NCI-H1417 treated with DMSO at 0.1 percent for 48 hours (cell line): ENCODE data around the gene TRAF7.

Source experiments
- DNase-seq: peaks from one replicate; lab custom pipeline; 2025; lab: John Stamatoyannopoulos, UW

TRAF7 gene

DNA sequence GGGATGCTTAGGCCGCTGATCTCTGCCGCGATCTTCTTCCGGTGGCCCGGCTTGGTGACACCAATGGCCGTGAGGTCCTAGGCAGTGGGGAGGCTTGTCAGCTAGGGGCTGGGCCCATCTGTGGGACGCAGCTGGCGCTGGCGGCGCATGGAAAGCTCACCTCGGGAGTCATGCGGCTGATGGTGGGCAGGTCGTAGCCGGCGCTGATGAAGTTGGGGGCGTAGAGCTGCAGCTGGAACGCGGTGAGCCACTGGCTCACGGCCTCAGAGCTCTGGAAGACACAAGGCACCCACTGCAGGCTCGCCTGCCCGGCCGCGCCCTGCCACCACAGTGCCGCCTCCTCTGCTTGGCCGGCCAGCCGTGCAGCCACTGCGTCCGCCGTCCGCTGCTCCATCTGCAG, 28.1 kb downstream of the TRAF7 start:
- DNase-seq = no peak

DNA sequence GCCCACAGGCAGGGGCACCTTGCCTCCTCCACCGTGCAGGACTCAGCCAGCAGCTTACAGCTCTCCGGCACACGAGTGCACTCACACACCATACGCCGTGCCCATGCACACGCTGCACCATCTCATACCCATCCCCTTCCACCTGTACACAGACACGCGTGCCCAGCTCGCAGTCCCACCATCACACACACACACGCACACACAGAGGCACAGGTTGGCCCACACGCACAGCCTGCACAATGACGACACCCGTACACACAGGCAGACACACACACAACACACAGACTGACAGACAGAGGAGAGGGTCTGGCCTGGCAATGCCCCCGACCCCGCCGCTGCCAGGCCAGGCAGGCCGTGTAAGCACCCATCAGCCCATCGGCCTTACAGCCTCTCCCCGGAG, 28.8 kb downstream of the TRAF7 start:
- DNase-seq = no peak

DNA sequence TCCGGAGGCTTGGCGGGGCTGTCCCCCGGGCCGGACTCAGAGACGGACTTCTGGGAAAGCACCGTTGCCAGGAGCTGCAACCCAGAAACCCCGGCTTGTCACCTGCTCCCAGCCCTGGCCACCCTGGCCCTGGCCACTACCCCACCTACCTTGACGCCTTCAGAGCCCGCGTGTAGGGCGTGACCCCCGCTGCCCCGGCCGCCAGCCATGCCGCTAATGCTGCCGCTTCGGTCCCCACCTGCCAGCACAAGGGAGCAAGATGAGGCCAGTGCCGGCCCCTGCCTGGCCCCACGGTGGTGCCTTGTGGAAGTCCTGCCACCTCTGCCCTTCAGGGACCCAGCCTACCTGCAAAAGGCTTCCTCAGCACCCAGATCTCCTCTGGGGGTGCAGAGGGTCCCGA, 29.4 kb downstream of the TRAF7 start:
- DNase-seq = no peak

DNA sequence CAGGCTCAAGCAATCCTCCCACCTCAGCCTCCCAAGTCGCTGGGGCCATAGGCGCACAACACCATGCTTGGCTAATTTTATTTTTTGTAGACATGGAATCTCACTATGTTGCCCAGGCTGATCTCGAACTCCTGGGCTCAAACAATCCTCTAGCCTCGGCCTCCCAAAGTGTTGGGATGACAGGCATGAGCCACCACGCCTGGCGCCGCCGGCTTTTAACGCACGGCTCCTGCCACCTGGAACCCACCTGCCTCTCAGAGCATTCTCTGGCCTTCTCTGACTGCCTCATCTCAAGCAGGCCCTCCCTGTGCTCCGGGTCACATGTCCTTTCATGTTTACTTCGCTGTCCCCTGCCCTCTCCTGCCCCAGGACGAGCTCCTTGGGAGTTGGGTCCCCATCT, 30.5 kb downstream of the TRAF7 start:
- no peak for DNase-seq

DNA sequence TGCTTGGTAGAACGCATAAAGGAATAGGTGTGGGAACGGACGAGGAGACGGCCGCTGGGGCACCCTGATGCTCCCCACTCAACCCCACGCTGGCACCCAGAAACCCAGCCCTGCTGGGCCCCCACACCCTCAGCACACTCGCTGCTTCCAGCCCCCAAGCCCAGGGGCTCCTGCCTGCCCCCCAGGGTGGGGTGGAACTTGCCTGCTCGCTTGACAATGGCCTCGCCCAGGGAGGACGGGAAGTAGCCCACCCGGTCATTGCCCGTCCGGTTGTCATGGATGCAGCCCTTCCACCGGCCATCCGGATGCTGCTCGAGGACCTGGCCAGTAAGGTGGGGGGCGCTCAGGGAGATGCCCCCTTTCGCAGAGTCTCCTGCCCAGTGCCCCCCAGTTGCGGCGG, 30.9 kb downstream of the TRAF7 start:
- DNase-seq = no peak

DNA sequence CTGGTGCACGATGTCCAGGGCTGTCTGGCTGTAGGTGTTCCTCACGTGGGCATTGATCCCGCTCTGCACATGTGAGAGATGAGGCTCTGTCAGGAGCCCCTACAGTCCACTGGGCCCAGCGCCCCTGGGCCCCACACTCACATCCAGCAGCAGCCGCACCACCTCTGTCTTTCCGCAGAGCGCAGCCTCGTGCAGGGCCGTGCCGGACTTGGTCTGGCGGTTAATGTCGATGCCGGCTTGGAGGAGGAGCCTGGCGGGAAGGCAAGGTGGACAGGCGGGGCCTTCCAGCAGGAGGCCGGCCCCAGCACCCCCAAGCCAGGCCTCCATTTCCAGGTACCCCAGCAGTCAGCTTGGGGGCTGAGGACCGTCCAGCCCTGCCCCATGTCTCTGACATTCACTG, 31.6 kb downstream of the TRAF7 start:
- no peak for DNase-seq

DNA sequence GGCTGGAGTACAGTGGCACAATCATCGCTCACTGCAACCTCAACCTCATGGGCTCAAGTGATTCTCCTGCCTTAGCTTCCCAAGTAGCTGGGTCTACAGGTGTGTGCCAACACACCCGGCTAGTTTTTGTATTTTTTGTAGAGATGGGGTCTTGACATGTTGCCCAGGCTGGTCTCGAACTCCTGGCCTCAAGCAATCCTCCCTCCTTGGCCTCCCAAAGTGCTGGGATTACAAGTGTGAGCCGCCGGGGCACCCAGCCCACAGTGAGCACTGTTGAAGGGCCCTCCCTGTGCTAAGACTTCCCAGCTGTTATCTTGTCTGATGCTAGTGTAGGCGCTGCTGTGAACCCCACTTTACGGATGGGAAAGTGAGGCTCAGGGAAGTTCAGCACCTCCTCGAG, 32.8 kb downstream of the TRAF7 start:
- DNase-seq = no peak

DNA sequence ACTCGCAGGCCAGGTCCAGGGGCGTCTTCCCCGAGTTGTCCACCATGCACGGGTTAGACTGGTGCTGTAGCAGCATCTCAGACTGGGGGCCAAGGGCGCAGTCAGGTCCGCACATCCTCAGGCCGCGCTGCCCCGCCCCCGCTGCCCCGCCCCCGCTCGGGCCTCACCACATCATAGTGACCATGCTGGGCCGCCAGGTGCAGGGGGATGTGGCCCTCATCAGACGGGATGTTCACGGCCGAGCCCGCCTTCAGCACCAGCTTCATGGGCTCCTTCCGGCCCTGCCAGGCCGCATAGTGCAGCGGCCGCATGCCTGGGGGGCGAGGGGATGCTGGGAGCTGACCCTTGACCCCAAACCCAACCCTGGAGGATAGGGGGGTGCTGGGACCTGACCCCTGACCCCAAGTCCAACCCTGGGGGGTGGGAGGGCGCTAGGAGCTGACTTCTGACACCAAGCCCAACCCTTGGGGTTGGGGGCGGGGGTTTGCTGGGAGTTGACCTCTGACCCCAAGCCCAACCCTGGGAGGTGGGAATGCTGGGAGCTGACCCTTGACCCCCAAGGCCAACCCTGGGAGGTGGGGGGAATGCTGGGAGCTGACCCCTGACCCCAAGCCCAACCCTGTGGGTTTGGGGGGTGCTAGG, 33.8 kb downstream of the TRAF7 start:
- no peak for DNase-seq

DNA sequence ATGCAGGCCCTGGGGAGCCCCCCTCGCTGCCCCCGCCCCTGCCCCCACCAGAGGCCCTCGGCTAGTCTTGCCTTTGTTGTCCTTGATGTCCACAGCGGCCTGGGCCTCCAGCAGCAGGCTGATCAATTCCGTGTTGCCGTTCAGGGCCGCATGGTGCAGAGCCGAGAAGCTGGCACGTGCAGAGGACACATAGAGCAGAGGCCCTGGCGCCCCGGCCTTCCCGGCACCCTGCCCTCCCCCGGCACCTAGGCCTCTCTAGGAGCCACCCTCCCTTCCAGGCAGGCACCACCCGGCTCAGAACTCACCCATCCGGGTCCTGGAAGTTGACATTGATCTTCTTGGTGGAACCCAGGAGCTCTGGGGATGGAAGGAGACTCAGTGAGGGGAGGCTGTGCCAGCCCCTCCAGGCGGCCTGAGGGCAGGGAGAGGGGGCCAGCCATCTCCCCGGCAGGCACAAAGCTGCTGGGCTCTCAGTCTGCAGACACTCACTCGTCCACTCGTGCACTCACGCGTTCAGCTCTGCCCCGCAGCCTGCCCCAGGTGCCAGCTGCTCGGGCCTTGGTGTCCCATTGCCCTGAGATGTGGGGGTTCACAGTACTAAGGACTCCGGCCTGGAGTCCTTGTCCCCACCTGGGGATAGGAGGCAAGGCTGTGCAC, 34.5 kb downstream of the TRAF7 start:
- DNase-seq = no peak

DNA sequence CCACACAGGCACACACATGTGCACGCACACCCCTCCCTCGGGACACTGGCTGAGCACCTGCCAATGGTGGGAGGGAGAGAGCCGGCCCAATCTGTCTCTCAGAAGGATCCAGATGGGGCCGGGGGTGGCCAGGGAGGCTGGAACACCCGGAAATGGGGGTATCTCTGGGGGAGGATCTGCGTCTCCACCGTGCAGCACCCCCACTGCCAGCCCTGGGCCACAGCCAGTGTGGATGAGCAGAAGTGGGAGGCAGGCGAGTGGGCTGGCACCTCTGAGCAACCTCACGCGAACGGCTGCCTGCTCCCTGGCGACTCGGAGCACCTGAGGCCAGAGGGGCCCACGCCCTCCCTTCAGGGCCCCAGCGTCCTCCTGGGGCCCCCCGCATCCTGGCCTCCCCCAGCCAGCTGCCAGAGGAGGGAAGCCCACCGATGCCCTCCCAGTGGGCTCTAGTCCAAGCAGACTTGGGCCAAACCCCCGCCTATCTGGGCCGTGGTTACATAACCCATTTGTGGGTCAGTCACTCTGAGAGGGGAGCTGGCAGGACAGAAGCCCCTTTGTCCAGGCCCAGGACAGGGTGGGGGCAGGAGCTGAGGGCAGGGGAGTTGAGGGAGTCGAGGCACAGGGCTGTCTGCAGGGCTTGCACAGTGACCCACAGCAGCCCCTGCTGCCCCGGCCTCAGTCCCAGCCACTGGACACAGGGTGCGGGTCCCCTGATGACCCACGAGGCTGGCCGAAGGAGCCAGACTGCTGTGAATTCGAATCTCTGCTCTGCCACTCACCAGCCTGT, 35.3 kb downstream of the TRAF7 start:
- DNase-seq = no peak

DNA sequence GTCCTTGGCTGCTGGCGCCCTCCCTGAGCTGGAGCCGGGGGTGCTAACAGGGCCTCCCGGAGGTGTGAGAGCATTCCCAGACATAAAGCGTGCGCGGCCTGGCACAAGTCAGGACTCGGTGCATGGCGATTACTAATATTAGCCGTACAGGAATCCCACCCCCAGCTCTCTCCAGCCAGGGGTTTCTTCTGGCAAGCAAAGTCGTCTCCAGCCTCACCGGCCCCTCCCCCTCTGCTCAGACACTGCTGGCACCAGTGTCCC, 35.8 kb downstream of the TRAF7 start:
- no peak for DNase-seq

DNA sequence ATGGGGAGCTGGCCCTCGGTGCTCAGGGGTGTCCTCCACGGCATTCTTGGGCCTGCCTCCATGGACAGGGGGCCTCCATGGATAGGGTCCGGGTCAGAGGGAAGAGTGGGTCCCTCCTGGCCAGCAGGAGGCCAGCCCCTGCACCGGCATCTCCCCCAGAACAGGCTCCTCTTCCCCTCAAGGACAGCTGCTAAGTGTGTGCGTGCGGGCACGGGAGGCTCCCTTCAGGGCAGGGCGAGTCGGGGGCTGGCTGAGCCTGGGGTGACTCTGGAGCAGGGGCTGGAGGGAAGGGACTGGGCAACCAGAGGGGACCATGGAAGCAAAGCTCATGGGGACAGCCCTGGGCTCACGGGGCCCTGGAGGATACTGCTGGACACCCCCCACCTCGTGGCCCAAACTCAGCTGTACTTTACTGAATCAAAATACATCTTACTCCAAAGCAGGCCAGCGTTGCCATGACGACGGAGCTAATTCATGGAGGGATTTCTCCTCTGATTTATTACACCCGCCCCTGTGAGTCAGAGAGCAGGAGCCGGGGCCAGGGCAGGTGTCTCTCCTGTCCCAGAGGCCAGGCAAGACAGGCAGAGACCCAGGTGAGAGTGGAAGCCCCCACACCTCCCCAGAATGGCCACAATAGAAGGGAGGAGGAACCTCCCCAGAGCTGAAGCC, 38.7 kb downstream of the TRAF7 start:
- no peak for DNase-seq

DNA sequence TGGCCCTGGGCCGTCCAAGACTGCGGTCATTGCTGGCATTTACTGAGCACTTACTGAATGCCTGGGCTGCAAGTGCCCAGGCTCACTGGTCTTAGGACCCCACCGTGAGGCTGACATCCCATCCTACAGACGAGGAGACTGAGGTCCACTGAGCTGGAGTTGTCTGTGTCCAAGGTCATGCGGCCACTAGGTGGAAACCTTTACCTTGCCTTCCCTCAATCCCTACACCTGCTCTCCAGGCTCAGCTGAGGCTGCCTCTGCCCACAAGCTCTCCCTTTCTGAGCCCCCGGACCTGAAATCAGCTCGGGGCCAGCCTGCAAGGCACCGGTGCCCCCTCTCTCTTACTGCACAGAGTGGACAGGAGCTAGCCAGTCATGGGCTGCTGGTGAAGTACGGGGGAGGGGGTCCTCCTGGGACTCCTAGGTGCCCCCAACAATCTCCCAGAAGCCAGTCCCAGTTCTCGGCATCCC, 39.3 kb downstream of the TRAF7 start:
- peak; percentile 2 for DNase-seq

DNA sequence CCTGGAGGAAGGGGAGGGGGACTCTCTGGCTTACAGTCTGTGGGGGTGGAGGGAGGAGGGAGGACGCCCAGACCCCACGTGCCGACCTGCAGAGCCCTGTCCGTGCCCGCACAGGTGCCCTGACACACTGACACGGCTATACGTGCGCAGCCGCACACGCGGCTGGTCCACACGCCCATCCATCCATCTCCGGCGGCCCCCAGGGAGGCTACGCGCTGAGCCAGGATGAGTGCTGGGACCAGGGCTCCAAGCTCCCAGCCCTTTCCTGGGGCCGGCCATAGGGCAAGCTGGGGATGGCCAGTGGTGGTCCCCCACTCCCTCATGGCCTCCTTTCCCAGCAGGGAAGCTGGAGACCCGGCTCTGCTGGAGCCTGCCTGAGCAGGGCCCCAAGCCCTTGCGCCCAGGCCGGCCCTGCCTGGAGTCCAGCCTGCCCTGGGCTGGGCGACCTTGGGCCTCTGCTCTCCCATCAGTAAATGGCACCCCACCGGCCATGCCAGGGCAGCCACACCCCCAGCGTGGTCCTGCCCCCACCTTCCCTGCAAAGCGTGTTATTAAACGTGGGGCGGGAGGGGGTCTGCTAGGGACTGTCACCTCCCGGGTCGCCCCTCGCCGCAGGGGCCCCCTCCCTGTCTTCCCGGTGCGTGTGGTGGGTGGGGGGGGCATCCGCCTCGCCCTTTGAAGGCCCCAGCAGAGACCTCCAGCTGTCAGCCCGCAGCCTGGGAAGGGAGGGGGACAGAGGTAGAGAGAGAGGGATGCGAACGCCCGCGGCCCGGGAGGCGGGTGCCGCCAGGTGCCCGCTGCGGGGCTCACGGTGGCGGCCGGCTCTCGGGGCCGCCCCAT, 40.0 kb downstream of the TRAF7 start:
- DNase-seq = no peak

DNA sequence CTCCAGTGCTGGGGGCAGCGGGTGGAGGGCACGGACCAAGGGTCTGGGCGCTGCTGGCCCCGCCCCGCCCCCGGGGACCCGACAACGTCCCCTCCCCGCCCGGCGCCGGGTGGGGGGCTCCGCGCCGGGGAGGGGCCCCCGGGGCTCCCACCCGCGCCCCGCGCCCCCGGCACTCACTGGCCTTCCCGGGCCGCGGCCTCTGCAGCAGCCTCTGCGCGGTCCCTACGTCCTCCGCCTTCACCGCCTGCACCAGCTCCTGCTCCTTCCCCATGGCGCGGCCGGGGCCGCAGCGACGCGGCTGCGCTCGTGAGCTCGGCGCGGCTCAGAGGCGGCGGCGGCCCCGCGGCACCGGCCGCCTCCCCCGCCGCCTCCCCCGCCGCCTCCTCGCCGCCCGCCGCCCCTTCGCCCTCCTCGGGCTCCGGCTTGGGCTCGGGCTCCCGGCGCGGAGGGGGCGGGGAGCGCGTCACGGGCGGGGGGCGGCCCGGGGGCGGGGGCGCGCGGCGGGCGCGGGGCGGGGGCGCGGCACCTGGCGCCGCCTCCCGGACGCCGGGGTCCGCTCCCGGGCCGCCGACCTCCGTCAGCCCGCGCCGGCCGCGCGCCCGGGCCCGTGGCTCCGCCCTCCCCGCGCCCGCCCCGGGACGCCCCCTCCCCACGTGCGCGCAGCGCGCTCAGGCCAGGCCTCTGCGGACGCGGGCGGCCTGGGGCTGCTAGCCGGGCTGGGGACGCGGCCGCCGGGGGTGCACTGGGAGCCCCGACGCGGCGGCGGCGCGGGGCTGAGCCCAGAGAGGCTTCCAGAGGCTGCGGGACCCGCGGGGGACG, 40.8 kb downstream of the TRAF7 start, which contains the start of gene CASKIN1:
CASKIN1 (minus strand) TSS at position 444 of the 819 bp plus-strand sequence; CDS start at position 271, 173 bp downstream.
- DNase-seq = no peak

DNA sequence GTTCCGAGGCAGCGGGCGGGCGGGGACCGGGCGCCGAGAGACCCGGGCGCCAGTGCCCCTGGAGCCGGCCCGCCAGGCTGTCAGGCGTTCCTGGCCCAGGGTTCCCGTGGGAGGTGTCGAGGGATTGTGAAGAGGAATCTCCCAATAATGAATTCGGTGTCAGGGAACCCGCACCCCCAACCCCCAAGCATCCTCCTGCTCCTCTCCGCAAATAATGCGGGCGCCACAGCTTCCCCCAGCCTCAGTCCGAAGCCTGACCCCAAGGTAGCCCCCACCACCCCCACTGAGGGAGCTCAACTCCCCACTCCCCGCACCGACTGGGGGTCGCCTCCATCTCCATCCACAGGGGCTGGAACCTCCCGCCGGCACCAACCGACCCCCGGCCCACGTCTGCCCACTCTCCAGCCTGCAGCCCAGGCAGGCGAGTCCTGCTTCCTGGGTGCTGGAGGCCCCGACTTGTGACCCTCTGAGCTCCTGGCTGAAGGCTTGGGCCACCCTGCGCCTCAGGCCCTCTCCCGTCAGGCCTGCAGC, 41.5 kb downstream of the TRAF7 start:
- no peak for DNase-seq

DNA sequence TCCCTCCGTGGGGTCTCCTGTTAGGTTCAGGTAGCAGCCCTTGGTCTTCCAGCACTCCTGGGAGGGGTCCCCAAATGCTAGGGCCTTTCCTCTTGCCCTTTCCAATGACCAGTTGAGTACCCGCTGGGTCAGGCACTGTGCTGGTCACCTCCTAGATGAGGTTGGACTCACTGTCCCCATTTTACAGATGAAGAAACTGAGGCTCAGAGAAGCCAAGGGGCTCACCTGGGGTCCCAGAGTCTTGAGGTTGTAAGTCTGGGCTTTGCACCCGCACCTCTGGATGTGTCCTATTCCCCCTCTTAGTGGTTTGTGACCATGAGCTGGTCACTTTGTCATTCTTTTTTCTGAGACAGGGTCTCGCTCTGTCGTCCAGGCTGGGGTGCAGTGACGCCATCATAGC, 42.2 kb downstream of the TRAF7 start:
- DNase-seq = no peak

DNA sequence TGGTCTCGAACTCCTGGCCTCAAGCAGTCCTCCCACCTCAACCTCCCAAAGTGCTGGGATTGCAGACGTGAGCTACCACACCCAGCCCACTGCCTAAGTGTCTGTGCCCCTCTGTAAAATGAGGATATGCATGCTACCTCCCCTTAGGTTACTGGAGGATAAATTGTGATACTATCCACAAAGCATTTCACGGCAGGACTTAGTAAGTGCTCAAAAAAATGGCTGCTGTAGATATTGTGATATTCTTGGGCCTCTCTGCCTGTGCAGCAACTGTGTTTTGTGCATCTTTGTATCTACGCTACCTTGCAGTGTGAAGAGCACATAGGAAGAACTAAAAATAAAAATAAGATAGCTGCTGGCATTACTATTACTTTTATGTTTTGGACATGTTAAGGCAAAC, 42.7 kb downstream of the TRAF7 start:
- DNase-seq = no peak

DNA sequence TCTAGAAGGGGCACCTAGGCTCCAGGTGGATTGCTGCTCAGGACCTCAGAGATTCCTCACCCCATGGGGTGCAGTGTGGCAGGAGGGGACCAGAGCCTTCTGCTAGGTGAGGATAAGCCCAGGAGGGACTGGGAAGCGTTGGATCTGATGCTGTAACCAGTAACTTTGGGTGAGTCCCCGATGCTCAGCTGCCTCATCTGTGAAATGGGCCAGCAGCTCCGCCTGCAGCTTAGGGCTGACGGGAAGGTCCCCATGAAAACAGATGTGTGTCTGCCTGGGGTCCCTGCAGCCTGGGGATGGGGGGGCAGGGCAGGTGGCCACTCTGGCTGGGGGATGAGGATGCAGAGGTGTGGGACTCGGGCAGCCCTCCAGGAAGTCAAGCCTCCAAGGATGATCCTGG, 43.5 kb downstream of the TRAF7 start:
- no peak for DNase-seq

DNA sequence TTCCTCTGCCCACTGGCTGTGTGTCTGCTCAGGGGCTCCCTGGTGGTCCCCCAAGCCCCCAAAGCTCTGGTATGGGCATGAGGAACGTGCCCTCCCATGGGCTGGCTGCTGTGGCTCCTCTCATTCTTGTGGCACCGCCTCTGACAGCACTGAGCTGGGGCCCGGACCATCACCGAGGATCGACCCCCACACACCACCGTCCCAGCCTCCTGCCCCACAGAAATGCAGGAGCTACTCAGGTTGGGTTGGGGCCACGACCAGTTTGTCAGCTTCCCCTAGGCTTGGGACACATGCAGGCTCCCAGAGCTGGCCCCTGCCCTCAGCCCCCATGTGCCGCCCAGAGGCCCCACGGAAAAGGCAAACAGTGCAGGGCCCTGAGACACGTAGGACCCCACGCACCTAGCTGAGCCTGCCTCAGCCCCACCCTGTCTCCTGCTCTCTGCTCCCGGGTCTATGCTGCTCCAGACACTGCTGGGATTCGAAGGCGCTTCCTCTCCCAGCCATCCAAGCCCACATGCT, 44.1 kb downstream of the TRAF7 start:
- DNase-seq = no peak

DNA sequence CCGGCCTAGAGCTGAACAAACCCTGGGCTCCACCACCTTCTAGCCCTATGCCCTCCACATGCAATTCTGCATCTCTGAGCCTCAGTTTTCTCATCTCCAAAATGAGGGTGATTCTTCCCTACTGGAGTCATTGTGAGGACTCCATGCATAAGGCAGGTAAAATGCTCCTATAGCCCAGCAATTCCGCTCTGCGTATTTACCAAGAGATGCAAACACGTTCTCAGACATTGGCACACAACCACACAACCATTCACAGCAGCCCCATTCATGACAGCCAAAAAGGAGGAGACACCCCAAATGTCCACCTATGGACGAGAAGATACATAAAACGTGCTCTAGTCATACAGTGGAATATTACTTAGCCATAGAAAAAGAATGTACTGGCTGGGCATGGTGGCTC, 44.7 kb downstream of the TRAF7 start:
- no peak for DNase-seq
